Breast epithelium (tissue), 4 donors: ENCODE measurements around the gene FKBP6. TPM values are rescaled to one million over a fixed set of nuclear protein-coding genes. Genes with fewer than 3 reads are reported as not detected.
"Not testable (repeated sequence)": the region's sequence is repeated elsewhere in the genome, so short reads cannot be mapped to it uniquely, and the experiment has no call there.

Experiments used
- DNase-seq, 2 donors: peaks; one replicate each; pipeline ENCODE4 v3.0.0-alpha.2; 2019; ENCODE audit warnings: low spot score in 2 of 2
- H3K27ac ChIP-seq, 2 donors: fragments of 200-600 bp; sonication (generic) in 1 of 2; one replicate each; pipeline ENCODE4 v1.5.1; 2016 to 2019; ENCODE audit warnings: mild to moderate bottlenecking in 1 of 2
- H3K27me3 ChIP-seq, 2 donors: fragments of 200-600 bp; sonication (generic) in 1 of 2; one replicate each; pipeline versions ENCODE4 v1.5.1 to v1.6.0; 2017 to 2019; ENCODE audit warnings: control low read depth in 1 of 2, mild to moderate bottlenecking in 1 of 2
- H3K36me3 ChIP-seq: fragments of 200-600 bp; one replicate; pipeline ENCODE4 v1.5.1; 2019
- H3K4me1 ChIP-seq, 2 donors: fragments of 200-600 bp; sonication (generic); one replicate each; pipeline ENCODE4 v1.5.1; 2016 to 2019; ENCODE audit warnings: control low read depth in 1 of 2
- H3K4me3 ChIP-seq, 3 donors: fragments of 200-600 bp; sonication (generic); 1 replicate in 2 of 3; 2 replicates in 1 of 3; pipeline ENCODE4 v1.5.1; 2016 to 2019; ENCODE audit warnings: mild to moderate bottlenecking in 3 of 3, moderate library complexity in 2 of 3
- H3K9me3 ChIP-seq, 2 donors: fragments of 200-600 bp; sonication (generic) in 1 of 2; one replicate each; pipeline ENCODE4 v1.5.1; 2016 to 2019; ENCODE audit warnings: control low read depth in 1 of 2
- CTCF ChIP-seq, 3 donors: fragments of 450-650 bp; IDR thresholded peaks; one replicate each; pipeline ENCODE4 v1.5.1; 2016 to 2017; ENCODE audit warnings: antibody characterized with exemption in 3 of 3, mild to moderate bottlenecking in 3 of 3, moderate library complexity in 3 of 3
- POLR2A ChIP-seq: fragments of 450-650 bp; IDR thresholded peaks from one replicate; pipeline ENCODE4 v1.6.1; 2016; ENCODE audit warnings: antibody characterized with exemption, mild to moderate bottlenecking, moderate library complexity
- POLR2AphosphoS5 ChIP-seq, 3 donors: sonication (generic); formaldehyde crosslinking; IDR thresholded peaks; one replicate each; pipeline ENCODE4 v1.6.1; 2017; ENCODE audit warnings: antibody characterized with exemption in 3 of 3
- intact Hi-C: fragments of 100-400 bp; cut with DNase I; formaldehyde crosslinking; loops from one replicate; pipeline ENCODE4 v1.15.1; 2023; ENCODE audit warnings: low total_unique reads
- total RNA-seq, 3 donors: library from RNA; depleted of rRNA; stranded (reverse); fragments of >200 nt; gene quantifications; one replicate each; pipeline ENCODE4 v1.1.0, GENCODE V29; 2016

The FKBP6 gene
- total RNA-seq, 3 donors from 2014 or later = not detected

GRCh38 chr7:73397521-73398281 is 69.7 kb downstream of the FKBP6 start:
- intact Hi-C loops = no loop called here
- no peaks in the 10 kb centered on the region for H3K27me3 ChIP-seq
- H3K4me1 ChIP-seq = no peaks in the 10 kb centered on the region
- no peak overlapping the region for H3K27ac ChIP-seq
- DNase-seq = no peak
- TF ChIP-seq POLR2A (no peak), CTCF (IDR thresholded peaks at IDR 0.05) (no peak), POLR2AphosphoS5 (IDR thresholded peaks at IDR 0.05) (no peak)
- no peak overlapping the region for H3K4me3 ChIP-seq
- H3K36me3 ChIP-seq = no peaks in the 10 kb centered on the region
- no peaks in the 10 kb centered on the region for H3K9me3 ChIP-seq

- peak in 1 of 2 donors; percentile 25 for DNase-seq
- peak overlapping the region in 2 of 3 donors; percentile 13 to 53 for H3K4me3 ChIP-seq
- H3K4me1 ChIP-seq, intact Hi-C loops, H3K9me3 ChIP-seq, H3K36me3 ChIP-seq, H3K27me3 ChIP-seq, H3K27ac ChIP-seq: not testable (repeated sequence)
Measured at GRCh38 chr7:73399185-73400050, 71.5 kb downstream of the FKBP6 start.

GRCh38 chr7:73404860-73405259 is 76.9 kb downstream of the FKBP6 start:
- DNase-seq, H3K4me3 ChIP-seq, H3K36me3 ChIP-seq, H3K9me3 ChIP-seq, intact Hi-C loops, H3K27me3 ChIP-seq, H3K27ac ChIP-seq, H3K4me1 ChIP-seq: not testable (repeated sequence)

Other genes with a start within 250 kb of the FKBP6 start
- gene SPDYE9, start 242.1 kb upstream of the FKBP6 start, total RNA-seq = not detected
- 10 to 100 TPM; 23.3 to 28.1 (median 24.2) TPM for gene NSUN5, start 19.3 kb upstream of the FKBP6 start, total RNA-seq
- 1 to 10 TPM in 1 of 3 donors, not detected in 2; 1.4 TPM for gene TRIM50, start 79 bp upstream of the FKBP6 start, total RNA-seq
- 1 to 10 TPM in 1 of 3 donors, under 1 TPM in 2; 0.44 to 4.3 (median 0.98) TPM for gene FZD9, start 105.6 kb downstream of the FKBP6 start, total RNA-seq
- gene BAZ1B, start 194.1 kb downstream of the FKBP6 start, total RNA-seq = 10 to 100 TPM; 53.7 to 57.4 (median 56.3) TPM
- 10 to 100 TPM; 29.6 to 93.0 (median 40.6) TPM for gene BCL7B, start 229.5 kb downstream of the FKBP6 start, total RNA-seq